ENCODE results near the gene MEOX1. TPM values are rescaled to one million over a fixed set of nuclear protein-coding genes. Genes with fewer than 3 reads are reported as not detected.

Gene MEOX1
- total and polyA plus RNA-seq, 2 of the 8 experiments (the other 6 are each of a cell fraction or from before 2014, with no cell fraction given) = not detected

GRCh38 chr17:43667506-43667905 lies 5.8 kb upstream of the MEOX1 start (continued):
- TF ChIP-seq CHD7 (IDR thresholded peaks at IDR 0.05; ENCODE audit: insufficient replicate concordance, low read length) = no peak
- no peak for TF ChIP-seq MAX (IDR thresholded peaks at IDR 0.05)
- TF ChIP-seq TBP (IDR thresholded peaks at IDR 0.05; ENCODE audit: low read depth, low read length) = no peak
- no peak for TF ChIP-seq CHD1 (IDR thresholded peaks at IDR 0.05; ENCODE audit: low read depth, low read length)
- TF ChIP-seq KDM5A (IDR thresholded peaks at IDR 0.05; ENCODE audit: low read length) = no peak
- TF ChIP-seq GABPA (IDR thresholded peaks at IDR 0.05; ENCODE audit: borderline replicate concordance, insufficient read depth, low read length) = no peak
- no peak for TF ChIP-seq RBBP5 (IDR thresholded peaks at IDR 0.05; ENCODE audit: borderline replicate concordance, low read depth, low read length)
- no peak for TF ChIP-seq BACH1 (IDR thresholded peaks at IDR 0.05; ENCODE audit: low read length)
- TF ChIP-seq CBX8 (IDR thresholded peaks at IDR 0.05; ENCODE audit: borderline replicate concordance, low read depth, low read length) = no peak
- TF ChIP-seq EGR1 (IDR thresholded peaks at IDR 0.05; ENCODE audit: borderline replicate concordance, low read depth, low read length) = no peak
- no peak for TF ChIP-seq HDAC6 (IDR thresholded peaks at IDR 0.05; ENCODE audit: low read depth, low read length)
